GM19035 (cell line): Measurements from ENCODE around the gene ATG14.
"Not testable (repeated sequence)": the region's sequence is repeated elsewhere in the genome, so short reads cannot be mapped to it uniquely, and the experiment has no call there.

Experiments used
- ATAC-seq: cut with Tn5 transposase; IDR thresholded peaks from one replicate; pipeline ENCODE4 v1.9.1; 2021; ENCODE audit not compliant: unreplicated experiment

The ATG14 gene

GRCh38 chr14:55388160-55388559 lies 23.5 kb downstream of the ATG14 start:
- no peak for ATAC-seq

GRCh38 chr14:55387121-55387520 lies 24.5 kb downstream of the ATG14 start:
- no peak for ATAC-seq

GRCh38 chr14:55386037-55386808 lies 25.4 kb downstream of the ATG14 start:
- ATAC-seq: no peak

DNA sequence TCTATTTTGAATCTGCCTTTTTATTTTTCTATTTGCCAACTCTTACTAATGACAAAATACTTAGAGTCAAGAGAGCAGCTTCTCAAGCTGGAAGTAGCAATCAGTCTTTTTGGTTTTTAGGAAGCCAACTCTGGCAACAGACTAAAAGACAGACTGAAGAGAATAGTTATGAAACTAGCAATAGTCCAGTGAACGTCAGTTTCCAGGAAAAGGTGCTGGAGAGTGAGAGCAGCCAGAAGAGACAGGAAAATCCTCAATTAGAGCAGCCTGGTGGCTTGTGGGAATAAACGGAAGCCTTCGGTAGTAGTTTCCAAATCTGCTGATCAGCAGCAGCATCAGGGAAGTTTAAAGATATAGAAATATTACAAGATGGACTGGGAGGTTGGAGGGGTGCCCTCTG lies 27.1 kb downstream of the ATG14 start:
- no peak for ATAC-seq

DNA sequence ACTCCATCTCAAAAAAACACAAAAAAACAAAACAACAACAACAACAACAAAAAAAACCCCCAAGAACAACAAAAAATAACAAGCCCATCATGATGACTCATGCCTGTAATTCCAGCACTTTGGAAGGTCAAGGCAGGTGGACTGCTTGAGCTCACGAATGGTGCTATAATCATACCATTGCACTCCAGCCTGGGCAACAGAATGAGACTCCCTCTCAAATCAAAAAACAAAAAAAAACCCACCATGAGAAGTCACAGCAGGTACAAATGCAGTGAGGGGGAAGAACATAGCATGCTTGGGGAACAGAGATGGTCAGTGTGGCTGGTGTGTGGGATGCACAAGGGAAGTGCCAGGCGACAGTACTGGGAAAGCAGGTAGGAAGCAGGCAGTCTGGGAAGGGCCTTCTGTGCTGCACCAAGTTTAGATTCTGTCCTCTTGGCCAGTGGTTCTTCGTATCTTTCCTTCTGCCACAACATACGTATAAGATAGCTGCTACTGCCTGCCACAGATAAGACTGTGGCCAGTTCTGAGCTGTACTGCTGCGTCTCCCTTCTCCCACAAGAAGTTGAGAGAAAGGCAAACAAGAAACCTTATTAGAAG lies 28.0 kb downstream of the ATG14 start:
- ATAC-seq: no peak

- ATAC-seq: not testable (repeated sequence)
Observed at GRCh38 chr14:55383056-55383466, 28.6 kb downstream of the ATG14 start.

DNA sequence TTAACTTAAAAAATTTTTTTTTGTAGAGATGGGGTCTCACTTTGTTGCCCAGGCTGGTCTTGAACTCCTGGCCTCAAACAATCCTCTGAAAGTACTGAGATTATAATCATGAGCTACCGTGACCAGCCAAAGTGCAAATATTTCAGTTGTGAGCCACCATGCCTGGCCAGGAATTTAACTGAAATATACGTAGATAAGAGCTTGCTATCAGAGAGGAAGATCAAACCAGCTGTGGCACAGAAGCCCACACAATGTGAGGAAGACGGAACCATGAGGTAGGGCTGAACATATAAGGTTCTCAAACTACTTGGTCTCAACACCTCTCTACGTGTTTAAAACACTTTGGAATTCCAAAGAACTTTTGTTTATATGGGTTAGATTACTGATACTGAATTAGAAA lies 29.1 kb downstream of the ATG14 start:
- no peak for ATAC-seq

- no peak for ATAC-seq
Observed at GRCh38 chr14:55381561-55381960, 30.1 kb downstream of the ATG14 start.

DNA sequence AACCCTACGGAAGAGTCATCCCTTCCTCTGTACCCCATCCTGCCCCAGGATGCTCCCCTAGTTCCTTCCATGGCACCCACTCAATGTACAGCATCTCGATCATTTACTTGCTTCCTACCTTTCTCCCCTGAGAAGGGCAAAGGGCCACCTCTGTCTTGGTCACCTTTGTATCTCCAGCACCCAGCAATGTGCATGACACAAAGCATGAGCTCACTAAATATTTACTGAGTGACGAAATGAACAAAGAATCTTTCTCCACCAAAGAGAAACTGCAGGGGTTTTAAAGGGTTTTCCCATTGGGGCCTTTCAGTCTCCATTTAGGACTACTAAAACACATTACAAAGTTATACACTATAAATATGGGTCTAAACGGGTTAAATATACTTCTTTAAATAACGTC lies 30.6 kb downstream of the ATG14 start:
- no peak for ATAC-seq

- ATAC-seq: no peak
Observed at GRCh38 chr14:55377236-55377635, 34.4 kb downstream of the ATG14 start.

DNA sequence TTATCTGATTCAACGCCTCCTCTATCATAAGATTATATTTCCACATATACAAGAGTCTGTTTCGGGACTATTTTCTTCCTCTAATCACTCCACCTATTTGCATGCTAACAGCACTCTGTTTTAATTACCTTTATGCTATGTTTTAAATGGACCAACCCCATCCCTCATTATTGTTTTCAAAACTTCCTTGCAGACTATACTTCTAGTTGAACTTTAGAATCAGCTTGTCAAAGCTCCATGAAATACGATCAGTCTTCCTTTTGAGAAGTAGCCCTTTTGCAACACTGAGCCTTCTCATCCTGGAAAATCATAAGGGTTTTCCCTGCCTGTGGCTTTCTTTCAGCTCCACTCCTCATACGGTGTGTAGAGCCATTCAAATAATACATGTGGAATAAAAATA lies 36.9 kb downstream of the ATG14 start:
- ATAC-seq: no peak

DNA sequence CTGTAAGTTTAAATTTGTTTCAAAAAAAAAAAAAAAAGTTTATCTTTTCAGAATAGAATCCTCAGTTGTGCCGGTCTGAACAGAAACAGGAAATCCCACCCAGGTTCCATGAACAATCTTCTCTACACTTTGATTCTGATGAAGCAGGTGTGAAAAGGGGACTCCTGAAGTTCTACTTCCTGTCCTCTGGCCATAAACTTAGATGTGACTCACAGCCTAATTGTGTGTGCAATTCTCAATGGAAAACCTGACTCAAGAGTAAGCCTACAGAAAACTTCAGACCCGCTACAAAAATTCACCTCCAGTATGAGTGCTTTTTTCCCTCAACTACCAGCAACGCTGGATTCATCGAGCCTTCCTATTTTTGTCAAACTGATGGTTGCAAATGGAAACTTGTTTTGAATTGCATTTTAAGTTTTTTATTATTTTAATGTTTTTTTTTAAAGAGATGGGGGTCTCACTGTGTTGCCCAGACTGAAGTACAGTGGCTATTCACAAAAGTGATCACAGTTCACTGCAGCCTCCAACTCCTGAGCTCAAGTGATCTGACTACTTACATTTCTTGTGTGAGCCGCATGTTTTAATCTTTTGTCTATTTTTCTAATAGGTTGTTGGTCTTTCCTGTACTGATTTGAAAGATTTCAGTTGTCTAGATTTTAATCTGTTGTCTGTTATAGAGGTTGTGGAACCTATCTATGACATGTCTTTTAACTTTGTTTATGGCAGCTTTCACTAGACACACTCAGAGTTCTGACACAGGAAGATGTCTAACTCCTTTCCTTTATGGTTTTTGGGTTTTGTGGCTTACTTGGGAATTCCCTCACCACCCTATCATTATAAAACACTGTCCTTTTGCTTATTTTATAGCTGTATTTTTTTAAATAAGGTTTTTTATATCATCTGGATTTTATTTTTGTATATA lies 37.6 kb downstream of the ATG14 start:
- ATAC-seq: no peak

- ATAC-seq: no peak
Observed at GRCh38 chr14:55372825-55373224, 38.8 kb downstream of the ATG14 start.

- ATAC-seq: no peak
Observed at GRCh38 chr14:55372423-55372822, 39.2 kb downstream of the ATG14 start.

GRCh38 chr14:55370883-55371455 lies 40.7 kb downstream of the ATG14 start:
- ATAC-seq: no peak

- no peak for ATAC-seq
Observed at GRCh38 chr14:55366271-55366670, 45.4 kb downstream of the ATG14 start.

DNA sequence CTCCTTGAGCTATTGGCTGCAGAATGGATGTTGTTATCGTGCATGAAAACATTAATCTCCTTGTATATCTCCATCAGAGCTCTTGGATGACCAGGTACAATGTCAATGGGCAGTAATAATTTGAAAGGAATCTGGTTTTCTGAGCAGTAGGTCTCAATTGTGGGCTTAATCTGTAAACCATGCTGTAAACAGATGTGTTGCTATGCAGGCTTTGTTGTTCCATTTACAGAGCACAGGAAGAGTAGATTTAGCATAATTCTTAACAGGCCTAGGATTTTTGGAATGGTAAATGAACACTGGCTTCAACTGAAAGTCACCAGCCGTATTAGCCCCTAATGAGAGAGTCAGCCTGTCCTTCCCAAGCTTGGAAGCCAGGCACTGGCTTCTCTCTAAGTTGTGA lies 50.4 kb downstream of the ATG14 start:
- ATAC-seq: no peak

- no peak for ATAC-seq
Observed at GRCh38 chr14:55359307-55359706, 52.3 kb downstream of the ATG14 start.

DNA sequence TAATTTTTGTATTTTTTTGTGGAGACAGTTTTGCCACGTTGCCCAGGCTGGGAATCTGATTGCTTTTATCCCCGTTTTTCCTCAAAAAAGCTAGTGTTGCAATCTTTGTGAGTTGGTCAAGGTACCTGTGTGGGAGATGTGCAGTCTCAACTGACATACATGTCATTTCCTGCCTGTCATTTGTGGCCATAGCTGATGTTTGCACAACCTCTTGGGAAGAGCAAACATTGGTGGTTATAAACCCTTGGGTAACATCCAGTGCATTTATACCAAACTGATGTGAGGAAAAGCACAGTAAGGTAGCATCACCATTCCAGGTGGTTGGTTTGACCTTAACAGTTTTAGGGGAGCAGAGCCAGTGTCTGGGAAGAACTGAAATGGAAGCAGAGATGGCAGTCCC lies 54.7 kb downstream of the ATG14 start:
- ATAC-seq: no peak

- no peak for ATAC-seq
Observed at GRCh38 chr14:55355922-55356321, 55.7 kb downstream of the ATG14 start.

DNA sequence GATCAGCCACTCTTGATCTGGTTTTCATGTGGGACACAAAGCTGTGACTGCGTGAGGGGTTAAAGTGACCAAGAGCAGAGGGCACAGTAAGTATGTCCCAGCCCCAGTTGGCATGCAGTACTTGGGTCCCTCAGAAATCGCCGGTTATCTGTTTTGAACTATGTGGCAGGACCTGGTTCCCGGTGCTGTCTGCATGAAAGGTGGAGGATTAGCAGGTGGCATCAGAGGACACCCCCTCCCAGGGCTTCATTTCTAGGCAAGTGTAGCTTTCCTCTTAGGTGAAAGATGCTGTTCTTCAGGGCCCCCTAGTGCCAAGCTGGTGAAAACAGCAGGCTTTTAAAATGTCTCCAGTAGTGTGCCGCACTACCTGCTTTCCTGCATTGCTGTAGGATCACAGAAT lies 57.1 kb downstream of the ATG14 start:
- peak; percentile 84 for ATAC-seq
